MG63 (cell line): ENCODE data around the gene SBNO1. TPM values are rescaled to one million over a fixed set of nuclear protein-coding genes. Genes with fewer than 3 reads are reported as not detected.
"Not testable (repeated sequence)": the region's sequence is repeated elsewhere in the genome, so short reads cannot be mapped to it uniquely, and the experiment has no call there.

Experiments
- DNase-seq: peaks from one replicate; pipeline ENCODE4 v3.0.0-alpha.2; 2020
- H3K27me3 ChIP-seq: fragments of 250-450 bp; sonication (Bioruptor Pico); 2 replicates; pipeline ENCODE4 v1.5.1; 2020; ENCODE audit warnings: mild to moderate bottlenecking, moderate library complexity
- H3K36me3 ChIP-seq: fragments of 250-450 bp; sonication (Bioruptor Pico); 2 replicates; pipeline ENCODE4 v1.5.1; 2020; ENCODE audit warnings: mild to moderate bottlenecking, moderate library complexity
- H3K4me3 ChIP-seq: fragments of 250-450 bp; sonication (Bioruptor Pico); 2 replicates; pipeline ENCODE4 v1.5.1; 2020; ENCODE audit warnings: mild to moderate bottlenecking, moderate library complexity
- H3K9me3 ChIP-seq: fragments of 250-450 bp; sonication (Bioruptor Pico); 2 replicates; pipeline ENCODE4 v1.5.1; 2020; ENCODE audit warnings: mild to moderate bottlenecking, moderate library complexity
- total RNA-seq: library from RNA; depleted of rRNA; stranded (reverse); fragments of >200 nt; shearing (Covaris generic); gene quantifications from 2 replicates; pipeline ENCODE4 v1.2.3, GENCODE V29; 2014; ENCODE audit warnings: low replicate concordance

SBNO1 gene
- total RNA-seq, 1 experiment from 2014 or later: 9.7 TPM

- H3K4me3 ChIP-seq, H3K36me3 ChIP-seq, H3K9me3 ChIP-seq, DNase-seq, H3K27me3 ChIP-seq: not testable (repeated sequence)
Observed at GRCh38 chr12:123368431-123368830, 3.8 kb upstream of the SBNO1 start.

GRCh38 chr12:123367511-123367910 is 2.9 kb upstream of the SBNO1 start:
- Histone ChIP-seq H3K36me3 (no peaks in the 10 kb centered on the region; the same call in 1 of the 2 replicates), H3K9me3 (no peaks in the 10 kb centered on the region), H3K27me3 (no peaks in the 10 kb centered on the region), H3K4me3 (no peak overlapping the region)
- no peak for DNase-seq

- Histone ChIP-seq H3K9me3 (no peaks in the 10 kb centered on the region), H3K36me3 (peaks cover 8% of the 10 kb centered on the region), H3K27me3 (no peaks in the 10 kb centered on the region), H3K4me3 (peak overlapping the region; percentile 91)
- peak; percentile 98 for DNase-seq
Observed at GRCh38 chr12:123365025-123365917, 624 bp upstream of the SBNO1 start.

- Histone ChIP-seq H3K27me3 (no peaks in the 10 kb centered on the region), H3K4me3 (peak overlapping the region; percentile 91), H3K36me3 (peaks cover 13% of the 10 kb centered on the region), H3K9me3 (no peaks in the 10 kb centered on the region)
- peak; percentile 20 for DNase-seq
Observed at GRCh38 chr12:123363740-123364531, 711 bp downstream of the SBNO1 start.

GRCh38 chr12:123363390-123363739 is 1.3 kb downstream of the SBNO1 start:
- Histone ChIP-seq H3K27me3 (no peaks in the 10 kb centered on the region), H3K4me3 (peak overlapping the region; percentile 91), H3K36me3 (peaks cover 13% of the 10 kb centered on the region), H3K9me3 (no peaks in the 10 kb centered on the region)
- no peak for DNase-seq

- no peak overlapping the region for H3K4me3 ChIP-seq
- no peak for DNase-seq
- no peaks in the 10 kb centered on the region for H3K27me3 ChIP-seq
- H3K9me3 ChIP-seq: no peaks in the 10 kb centered on the region
- H3K36me3 ChIP-seq: peaks cover 29% of the 10 kb centered on the region
Observed at GRCh38 chr12:123358035-123358434, 6.6 kb downstream of the SBNO1 start.

- Histone ChIP-seq H3K27me3 (no peaks in the 10 kb centered on the region), H3K9me3 (no peaks in the 10 kb centered on the region), H3K4me3 (no peak overlapping the region), H3K36me3 (peaks cover 36% of the 10 kb centered on the region)
- DNase-seq: no peak
Observed at GRCh38 chr12:123356159-123356670, 8.4 kb downstream of the SBNO1 start.

- no peak overlapping the region for H3K4me3 ChIP-seq
- no peaks in the 10 kb centered on the region for H3K27me3 ChIP-seq
- no peaks in the 10 kb centered on the region for H3K9me3 ChIP-seq
- no peak for DNase-seq
- peaks cover 29% of the 10 kb centered on the region for H3K36me3 ChIP-seq
Observed at GRCh38 chr12:123354600-123354999, 10.0 kb downstream of the SBNO1 start.

- no peaks in the 10 kb centered on the region for H3K27me3 ChIP-seq
- DNase-seq: no peak
- H3K36me3 ChIP-seq: peaks cover 46% of the 10 kb centered on the region
- no peak overlapping the region for H3K4me3 ChIP-seq
- H3K9me3 ChIP-seq: no peaks in the 10 kb centered on the region
Observed at GRCh38 chr12:123351349-123351748, 13.3 kb downstream of the SBNO1 start.

GRCh38 chr12:123346946-123347345 is 17.7 kb downstream of the SBNO1 start:
- no peaks in the 10 kb centered on the region for H3K9me3 ChIP-seq
- H3K36me3 ChIP-seq: peaks cover 63% of the 10 kb centered on the region
- H3K4me3 ChIP-seq: no peak overlapping the region
- H3K27me3 ChIP-seq: no peaks in the 10 kb centered on the region
- DNase-seq: no peak

- Histone ChIP-seq H3K4me3 (no peak overlapping the region), H3K27me3 (no peaks in the 10 kb centered on the region), H3K36me3 (peaks cover 77% of the 10 kb centered on the region), H3K9me3 (no peaks in the 10 kb centered on the region)
- no peak for DNase-seq
Observed at GRCh38 chr12:123344086-123344485, 20.6 kb downstream of the SBNO1 start.

- no peak overlapping the region for H3K4me3 ChIP-seq
- DNase-seq: no peak
- H3K27me3 ChIP-seq: no peaks in the 10 kb centered on the region
- H3K9me3 ChIP-seq: no peaks in the 10 kb centered on the region
- H3K36me3 ChIP-seq: peaks cover 72% of the 10 kb centered on the region
Observed at GRCh38 chr12:123337070-123337469, 27.6 kb downstream of the SBNO1 start.

- Histone ChIP-seq H3K27me3 (no peaks in the 10 kb centered on the region), H3K36me3 (peaks cover 72% of the 10 kb centered on the region), H3K9me3 (no peaks in the 10 kb centered on the region), H3K4me3 (no peak overlapping the region)
- DNase-seq: no peak
Observed at GRCh38 chr12:123336530-123336929, 28.1 kb downstream of the SBNO1 start.

- H3K27me3 ChIP-seq: no peaks in the 10 kb centered on the region
- no peak overlapping the region for H3K4me3 ChIP-seq
- peaks cover 72% of the 10 kb centered on the region for H3K36me3 ChIP-seq
- no peak for DNase-seq
- no peaks in the 10 kb centered on the region for H3K9me3 ChIP-seq
Observed at GRCh38 chr12:123335490-123335889, 29.2 kb downstream of the SBNO1 start.

- H3K36me3 ChIP-seq: peaks cover 82% of the 10 kb centered on the region
- no peaks in the 10 kb centered on the region for H3K27me3 ChIP-seq
- no peak overlapping the region for H3K4me3 ChIP-seq
- DNase-seq: no peak
- no peaks in the 10 kb centered on the region for H3K9me3 ChIP-seq
Observed at GRCh38 chr12:123329799-123330198, 34.8 kb downstream of the SBNO1 start.

- peaks cover 67% of the 10 kb centered on the region for H3K36me3 ChIP-seq
- no peaks in the 10 kb centered on the region for H3K9me3 ChIP-seq
- H3K27me3 ChIP-seq: no peaks in the 10 kb centered on the region
- no peak overlapping the region for H3K4me3 ChIP-seq
- no peak for DNase-seq
Observed at GRCh38 chr12:123319826-123320225, 44.8 kb downstream of the SBNO1 start.

GRCh38 chr12:123319273-123319672 is 45.4 kb downstream of the SBNO1 start:
- Histone ChIP-seq H3K4me3 (no peak overlapping the region), H3K9me3 (no peaks in the 10 kb centered on the region), H3K36me3 (peaks cover 63% of the 10 kb centered on the region), H3K27me3 (no peaks in the 10 kb centered on the region)
- DNase-seq: no peak
